Stimulated activated CD4-positive, alpha-beta T cell treated with anti-CD3 and anti-CD28 coated beads, Interleukin-4, amount 100 ng/mL, for 24 hours (primary cell): Measurements from ENCODE around the gene POLN.

ENCODE experiments used
- DNase-seq: peaks from one replicate; pipeline ENCODE4 v3.0.0-alpha.2; 2020

Gene POLN

DNA sequence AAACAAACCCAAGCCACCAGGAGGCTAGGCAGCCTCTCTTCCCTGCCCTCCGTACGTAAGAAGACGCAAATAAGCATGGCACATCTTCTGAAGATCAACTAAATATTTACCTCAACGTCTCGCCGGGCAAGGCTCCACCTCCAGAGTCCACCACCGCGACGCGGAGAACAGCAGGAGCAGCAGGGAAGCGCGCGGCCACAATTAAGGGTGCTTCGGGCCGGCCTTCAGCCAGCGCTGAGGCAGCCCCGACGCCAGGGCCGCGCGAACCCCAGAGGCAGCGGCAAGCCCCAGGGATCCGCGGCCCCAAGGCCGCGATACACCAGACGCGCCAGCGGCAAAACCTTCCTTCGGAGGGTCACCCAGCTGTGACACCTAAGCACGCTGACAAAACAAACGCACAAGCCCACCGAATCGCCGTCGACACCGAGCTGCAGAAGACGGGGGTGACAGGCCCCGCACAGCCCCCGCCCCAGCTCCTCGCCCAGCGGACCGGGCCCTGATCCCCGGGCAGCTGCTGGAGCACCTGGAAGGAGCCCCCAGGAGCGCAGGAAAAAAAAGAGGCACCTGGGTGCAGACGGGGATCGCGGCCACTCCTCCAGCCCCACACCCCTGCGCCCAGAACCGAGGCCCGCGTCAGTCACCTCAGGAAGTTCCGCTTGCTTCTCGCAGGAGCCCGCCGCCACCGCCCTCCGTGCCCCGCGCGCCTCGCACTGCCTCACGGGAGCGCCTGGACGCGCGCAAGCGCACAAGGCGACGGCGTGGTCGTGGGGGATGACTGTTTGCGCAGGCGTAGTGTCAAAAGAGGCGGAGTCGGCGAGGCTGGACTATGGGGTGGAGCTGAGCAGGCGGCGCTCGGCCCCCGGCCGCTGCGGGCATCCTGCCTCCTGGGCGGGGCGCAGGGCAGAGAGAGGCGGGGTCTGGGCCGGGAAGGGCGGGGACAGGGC is at the start of gene POLN, which contains the start of gene HAUS3:
TSS of gene POLN (minus strand) at position 712 of the 944 bp plus-strand sequence. CDS start 12,890 bp downstream, outside the sequence.
TSS of gene HAUS3 (minus strand) at position 712 of the 944 bp plus-strand sequence. CDS start 1,175 bp downstream, outside the sequence.
- DNase-seq: peak; percentile 99

DNA sequence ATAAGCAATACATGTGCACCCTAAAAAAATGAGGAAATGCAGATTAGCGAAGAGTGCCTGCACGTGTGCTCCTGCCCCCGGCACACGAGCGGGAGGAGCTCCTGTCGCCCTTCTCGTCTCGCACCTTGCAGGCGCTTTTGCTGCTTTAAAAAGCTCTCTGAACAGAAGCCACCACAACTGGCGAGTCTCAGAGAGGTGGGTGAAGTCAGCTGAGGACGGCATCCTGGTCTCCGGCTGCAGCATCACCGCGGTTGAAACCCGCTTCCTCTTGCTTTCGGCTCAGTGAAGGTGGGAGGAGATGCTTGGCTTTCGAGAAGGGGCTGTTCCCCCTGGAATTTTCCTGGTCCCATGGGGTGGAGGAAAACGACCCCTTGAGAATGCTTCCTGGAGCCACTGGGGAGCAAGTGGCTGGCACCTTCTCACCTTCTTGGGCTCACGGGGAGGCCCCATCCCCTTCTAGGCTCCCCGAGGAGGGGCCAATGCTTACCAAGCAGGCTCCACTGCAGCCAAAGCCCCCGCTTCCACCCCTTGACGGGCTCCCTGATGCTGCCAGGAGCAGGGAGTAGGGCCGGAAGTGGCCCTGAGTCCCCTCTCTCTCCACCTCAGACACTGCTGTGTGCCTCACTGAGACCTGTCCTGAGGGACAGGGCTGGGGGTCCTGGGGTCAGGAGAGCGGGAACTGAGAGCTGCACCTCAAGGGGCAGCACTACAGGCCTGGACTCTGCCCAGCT is 49.2 kb upstream of the POLN start:
- peak; percentile 62 for DNase-seq

DNA sequence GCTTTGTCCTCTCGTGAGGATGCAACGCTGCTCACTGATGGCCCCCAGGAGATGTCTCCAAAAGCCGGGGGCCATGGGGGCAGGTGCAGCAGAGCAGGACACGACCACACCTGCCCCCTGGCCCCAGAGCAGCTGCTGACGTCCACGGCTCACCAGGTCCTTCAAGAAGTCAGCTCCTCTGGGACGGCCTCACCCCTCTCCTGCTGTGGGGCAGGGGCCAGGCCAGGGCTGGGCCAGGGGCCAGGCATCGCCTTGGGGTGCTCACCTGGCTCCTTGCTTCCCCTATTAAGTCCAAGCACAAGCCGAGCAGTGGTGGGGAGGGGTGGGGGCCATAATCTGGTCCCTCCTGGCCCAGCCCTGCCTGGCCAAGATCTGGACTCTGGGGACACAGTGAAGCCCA is 48.6 kb upstream of the POLN start:
- no peak for DNase-seq

DNA sequence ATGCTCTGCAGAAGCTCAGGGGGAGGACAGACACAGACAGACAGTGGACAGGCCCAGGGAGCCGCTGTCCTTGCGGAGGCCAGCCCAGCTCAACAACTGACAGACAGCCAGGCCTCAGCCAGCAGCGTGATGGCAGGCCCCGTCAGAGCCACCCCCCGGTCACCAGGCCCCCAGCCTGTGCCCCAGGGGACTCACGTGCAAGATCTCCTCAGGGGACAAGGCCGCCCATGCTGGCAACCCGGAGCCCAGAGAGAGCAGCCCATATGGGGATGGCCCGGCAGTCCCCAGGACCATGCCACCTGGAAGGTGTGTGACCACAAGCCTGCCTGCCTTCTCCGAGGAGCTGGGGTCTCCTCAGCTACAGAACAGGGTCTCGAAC is 48.0 kb upstream of the POLN start:
- DNase-seq: no peak

DNA sequence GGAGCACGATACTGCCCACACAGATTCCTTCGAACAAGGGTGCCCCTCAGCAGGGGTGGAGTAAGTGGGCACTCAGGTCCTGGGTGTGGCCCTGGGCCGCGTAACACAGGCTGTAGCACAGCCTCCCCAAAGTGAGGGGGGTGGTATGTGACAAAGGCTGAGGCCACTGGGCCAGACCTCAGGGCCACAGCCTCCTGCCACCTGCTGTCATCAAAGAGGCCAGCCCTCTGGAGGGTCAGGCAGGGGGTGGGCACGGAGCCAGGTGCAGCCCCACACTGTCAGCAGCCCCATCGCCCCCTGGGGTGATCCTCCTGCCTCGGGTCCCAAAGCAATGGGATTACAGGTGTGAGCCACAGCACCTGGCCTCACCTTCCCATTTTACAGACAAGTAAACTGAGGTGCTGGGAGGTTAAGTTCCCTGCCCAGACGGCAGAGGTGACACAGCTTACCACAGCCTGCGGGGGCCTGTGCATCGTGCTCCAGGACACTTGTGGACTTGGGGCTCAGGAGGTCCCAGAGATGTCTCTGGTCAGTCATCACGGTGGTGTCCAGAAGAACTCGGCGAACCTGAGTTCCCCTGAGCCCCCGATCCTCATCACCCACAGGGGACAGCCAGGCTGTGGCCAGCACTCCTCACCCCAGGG is 47.5 kb upstream of the POLN start:
- DNase-seq: no peak

DNA sequence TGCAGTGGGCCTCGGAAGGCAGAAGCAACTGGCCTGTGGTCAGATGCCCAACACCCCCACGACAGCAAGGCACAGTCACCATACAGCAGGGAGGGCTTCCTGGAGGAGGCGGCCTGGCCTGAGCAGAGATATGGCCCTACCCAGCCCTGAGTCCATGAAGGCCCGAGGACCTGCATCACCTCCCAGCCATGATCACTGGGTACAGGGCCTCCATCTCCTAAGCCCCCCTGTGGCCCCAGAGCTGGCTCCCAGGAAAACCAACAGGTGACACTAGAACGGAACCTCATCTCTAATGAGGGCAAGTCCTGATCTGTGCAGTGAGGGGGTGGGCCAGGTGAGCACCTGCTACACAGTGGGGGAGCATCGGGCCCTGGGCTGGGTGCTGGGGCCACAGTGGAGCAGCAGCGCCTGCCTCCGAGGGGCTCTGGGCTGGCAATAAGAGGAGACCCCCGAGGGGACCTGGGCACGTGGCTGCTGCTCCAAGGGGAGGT is 46.2 kb upstream of the POLN start:
- no peak for DNase-seq

DNA sequence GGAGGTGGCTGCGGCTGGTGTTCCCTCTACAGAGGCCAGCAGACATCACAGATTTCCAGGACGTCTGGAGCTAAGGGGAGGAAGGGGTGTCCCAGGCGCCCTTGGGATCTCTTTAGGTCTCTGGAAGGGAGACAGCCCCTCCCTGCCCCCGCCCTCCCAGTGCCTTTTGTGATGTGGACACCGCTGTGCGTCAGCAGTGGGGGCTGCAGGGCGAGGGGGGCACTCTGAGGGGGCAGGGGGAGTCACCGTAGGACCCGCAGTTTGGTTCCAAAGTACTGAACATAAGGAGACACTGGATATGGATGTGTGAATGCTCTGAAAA is 45.6 kb upstream of the POLN start:
- DNase-seq: no peak

DNA sequence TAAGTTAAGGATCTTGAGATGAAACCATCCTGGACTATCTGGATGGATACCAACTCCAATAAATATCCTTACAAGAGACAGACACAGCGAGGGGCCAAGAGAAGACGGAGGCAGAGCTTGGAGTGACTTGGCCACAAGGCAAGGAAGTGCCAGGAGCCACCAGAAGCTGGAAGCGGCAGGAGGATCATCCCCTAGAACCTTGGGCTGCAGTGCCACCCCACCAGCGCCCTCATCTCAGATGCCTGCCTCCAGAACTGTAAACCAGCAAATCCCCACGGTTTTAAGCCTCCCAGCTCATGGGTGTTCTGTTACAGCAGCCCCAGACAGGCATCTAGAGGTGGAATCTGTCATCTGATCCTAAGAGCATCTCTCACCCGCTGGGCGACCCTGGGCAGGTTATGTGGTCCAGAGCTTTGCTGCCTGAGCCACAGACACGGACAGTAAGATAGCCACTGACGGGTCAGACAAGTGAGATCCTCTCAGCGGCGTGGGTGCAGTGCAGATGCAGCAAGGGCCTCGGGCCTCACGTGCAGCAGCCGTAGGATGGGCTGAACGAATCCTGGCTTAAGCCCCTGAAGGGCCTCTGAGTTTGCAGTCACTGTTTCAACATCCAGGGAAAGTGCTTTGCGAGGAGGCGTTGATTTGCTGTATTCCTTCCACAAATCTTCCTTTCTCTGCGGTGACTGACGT is 45.1 kb upstream of the POLN start:
- DNase-seq: no peak

DNA sequence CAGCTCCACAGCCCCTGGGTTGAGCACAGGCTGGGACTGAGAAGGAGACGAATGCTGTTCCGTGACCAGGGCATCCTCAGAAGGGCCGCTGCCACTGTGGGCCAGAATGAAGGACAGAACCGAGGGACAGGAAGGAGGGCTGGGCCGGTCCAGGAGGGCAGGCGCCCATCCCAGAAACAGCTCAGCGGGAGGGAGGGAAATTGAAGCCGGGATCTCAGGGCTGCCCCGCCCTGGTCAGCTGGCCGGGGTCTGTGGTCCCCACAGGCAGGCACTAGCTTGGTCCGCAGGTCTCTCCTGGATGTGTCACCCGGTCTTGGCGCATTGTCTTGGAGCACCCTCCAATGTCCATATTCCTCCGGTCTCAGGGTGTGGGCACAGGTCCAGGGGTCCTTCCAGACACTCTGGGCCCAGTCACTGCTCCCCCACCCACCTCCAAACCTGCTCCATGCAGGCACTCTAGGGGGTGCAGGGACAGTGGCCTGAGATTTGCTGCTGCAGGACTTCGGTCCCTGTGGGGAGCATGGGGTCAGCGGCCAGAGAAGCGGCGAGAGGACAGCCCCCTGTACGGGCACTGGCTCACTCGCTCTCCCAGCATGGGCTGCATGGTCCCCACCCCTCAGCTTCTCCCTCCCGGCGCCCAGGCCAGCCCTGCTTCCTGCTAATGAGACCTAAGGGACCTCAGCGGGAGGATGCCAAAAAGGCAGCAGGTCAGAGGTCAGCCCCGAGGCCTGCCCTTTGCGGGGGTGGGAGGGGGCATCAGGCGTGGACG is 43.9 kb upstream of the POLN start:
- DNase-seq: no peak

DNA sequence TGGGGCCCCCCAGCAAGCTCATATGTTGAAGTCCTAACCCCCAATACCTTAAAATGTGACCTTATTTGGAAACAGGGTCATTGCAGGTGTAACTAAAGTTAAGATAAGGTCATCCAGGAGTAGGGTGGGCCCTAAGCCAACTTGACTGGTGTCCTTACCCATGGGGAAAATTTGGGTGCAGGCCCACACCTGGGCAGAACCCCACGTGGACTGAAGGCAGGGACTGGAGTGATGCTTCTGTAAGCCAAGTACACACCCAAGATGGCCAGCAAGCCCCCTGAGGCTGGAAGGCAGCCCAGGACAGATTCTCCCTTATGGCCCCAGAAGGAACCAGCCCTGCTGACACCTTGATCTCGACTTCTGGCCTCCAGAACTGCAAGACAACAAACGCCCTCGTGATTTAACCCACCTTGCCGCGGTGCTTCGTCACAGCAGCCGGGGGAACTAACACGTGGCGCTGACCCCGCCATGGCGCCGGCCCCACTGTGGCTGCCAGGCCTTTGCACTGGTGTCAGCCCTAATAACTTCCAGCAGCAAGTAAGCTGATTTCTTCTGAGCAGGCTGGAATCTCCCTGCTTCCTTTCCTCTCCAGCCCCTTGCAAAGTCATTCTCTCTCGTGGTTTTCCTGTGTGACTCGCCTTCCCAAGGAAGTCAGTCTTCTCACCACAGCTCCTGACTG is 43.2 kb upstream of the POLN start:
- DNase-seq: no peak

DNA sequence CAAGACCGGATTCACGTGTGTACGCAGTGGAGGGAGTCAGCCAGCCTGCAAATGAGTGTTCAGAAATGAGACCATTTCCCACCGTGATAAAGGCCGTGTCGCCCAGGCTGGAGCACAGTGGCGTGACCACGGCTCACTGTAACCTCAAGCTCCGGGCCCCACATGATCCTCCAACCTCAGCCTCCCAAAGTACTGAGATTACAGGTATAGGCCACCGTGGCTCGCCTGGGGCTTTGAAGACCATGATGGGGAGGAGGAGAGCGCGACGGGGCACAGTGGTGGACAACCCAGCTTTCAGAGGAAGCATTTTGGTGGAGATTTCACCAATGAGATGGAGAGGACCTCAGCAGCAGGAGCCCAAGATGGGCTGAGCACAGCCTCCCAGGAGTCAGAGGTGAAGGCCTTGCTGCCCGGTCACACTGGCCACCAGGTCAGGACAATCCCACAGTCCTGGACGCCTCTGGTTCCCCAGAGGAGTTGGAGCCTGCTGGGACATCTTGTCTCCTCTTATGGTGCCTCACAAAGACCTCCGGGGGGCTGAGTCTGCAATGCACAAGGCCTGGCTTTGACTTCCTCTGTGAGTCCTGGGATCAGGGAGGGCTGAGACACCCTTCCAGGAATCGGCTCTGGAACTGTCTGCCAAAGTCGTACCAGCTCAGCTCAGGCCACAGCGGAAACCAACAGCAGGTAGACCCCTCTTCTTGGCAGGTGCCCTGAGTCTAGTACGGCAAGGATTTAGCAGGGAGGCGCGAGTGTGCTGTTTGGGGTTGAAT is 42.4 kb upstream of the POLN start:
- DNase-seq: no peak

DNA sequence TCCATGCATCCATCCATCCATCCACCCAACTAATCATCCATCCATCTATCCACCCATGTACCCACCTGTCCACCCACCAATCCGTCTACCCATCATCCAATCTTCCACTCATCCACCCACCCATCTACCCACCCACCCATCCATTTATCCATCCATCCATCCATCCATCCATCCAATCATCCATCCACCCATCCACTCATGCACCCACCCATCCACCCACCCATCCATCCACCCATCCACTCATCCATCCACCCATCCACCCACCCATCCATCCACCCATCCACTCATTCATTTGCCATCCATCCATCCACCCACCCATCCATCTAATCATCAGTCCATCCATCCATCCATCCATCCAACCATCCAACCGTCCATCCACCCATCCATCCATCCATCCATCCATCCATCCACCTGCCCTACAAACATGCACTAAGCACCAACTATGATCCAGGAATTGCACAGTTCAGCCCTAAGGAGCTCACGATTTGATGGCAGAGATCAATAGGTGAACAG is 41.3 kb upstream of the POLN start:
- DNase-seq: no peak

DNA sequence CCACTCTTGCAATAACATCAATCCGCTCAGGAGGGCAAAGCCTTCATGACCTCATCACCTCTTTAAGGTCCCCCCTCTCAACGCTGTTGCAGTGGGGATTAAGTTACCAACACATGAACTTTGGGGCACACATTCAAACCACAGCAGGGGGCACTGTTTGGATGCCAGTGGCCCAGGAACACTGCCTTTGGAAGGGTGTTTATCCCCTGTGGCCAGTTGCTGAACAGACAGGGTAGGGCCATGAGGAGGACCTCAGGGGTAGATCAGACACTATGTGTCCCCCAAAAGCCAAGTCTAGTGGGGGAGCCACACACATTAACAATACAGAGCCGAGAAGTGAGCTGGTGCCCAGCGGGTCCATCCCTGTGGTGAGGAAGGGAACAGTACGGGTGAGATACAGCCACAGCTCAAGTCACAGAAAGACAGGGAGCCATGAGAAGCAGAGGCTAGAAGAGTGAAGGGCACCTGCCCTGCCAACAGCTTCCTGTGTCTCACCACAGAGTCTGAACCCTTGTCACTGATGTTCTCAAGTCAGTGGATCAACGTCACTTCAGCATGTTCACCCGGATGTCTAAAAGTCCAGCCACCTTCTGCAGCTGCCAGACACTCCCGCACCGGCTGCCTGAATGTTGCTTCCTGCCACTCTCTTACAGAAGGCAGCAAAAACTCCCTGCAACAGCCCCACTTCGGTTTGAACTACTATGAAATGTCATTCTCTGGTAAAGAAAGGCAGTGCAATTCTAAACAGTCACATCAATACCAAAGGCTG is 39.8 kb upstream of the POLN start:
- DNase-seq: peak; percentile 64

DNA sequence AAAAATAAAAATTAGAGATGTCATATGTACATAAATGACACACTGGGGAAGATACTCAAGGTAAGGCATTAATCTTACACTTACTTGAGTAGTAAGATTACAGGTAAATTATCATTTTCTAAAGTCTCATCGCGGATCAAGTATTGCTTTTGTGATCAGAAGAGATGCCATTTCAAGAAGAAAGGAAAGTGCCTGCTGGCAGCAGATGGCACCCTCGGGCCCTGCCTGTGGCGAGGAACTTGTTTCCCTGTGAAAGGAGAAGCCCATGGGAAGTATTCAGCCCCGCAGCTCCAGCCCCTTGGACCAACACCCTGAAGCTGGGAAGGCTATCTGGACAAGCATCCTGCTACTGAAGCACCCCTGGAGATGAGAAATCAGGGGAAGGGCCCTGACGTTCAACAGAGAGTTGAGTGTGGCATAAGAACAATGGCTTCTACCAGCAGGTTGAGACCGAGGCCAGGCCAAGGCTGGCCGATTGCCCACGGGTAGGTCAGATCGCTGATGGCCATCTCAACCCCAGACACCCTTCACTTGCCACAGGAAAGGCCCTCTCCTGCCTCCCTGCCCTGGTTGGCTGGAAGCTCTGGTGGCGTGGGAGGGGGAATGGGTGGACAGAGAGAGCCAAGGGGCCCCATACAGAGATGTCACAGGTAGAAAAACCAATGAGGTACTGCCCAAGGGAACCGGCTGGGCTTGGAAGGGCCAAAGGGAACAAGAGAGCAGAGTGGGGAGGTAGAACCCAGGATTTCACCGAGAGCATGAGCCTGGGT is 38.8 kb upstream of the POLN start:
- no peak for DNase-seq

DNA sequence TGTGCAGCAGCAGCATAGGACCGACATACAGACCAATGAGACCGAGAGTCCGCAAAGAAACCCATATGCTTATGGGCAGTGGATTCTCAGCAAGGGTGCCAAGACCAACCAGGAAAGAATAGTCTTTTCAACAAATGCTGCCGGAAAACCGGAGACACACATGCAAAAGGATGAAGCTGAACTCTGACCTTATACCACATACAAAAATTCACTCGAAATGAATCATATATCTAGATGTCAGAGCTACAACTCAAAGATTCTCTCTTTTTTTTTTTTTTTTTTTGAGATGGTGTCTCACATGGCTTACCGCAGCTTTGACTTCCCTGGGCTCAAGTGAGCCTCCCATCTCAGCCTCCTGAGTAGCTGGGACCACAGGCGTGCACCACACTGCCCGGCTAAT is 36.0 kb upstream of the POLN start:
- no peak for DNase-seq

DNA sequence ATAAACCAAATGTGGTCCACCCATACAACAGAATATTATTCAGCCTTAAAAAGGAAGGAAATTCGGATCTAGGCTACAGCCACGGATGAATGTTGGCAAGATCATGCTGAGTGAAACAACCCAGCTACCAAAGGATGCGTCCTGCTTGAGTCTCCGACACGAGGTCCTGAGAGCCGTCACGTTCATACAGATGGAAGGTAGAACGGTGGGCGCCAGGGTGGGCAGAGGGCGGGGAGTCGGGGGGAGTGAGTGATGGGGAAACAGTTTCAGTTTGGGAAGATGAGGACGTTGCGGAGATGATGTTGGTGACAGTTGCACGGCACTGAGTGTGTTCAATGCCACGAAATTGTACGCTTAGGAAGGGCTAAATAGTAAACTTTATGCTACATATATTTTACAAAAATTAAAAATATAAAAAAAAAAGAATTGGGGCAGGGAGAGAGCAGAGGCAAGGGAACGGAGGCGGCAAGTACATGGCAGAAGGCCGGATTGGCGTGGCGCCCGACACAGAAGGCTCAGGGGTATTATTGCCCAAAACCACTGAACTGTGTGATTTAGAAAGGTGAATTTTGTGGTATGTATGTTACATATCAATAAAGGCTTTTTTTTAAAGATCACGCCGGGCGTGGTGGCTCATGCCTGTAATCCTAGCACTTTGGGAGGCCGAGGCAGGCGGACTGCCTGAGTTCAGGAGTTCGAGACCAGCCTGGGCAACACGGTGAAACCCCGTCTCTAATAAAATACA is 34.8 kb upstream of the POLN start:
- no peak for DNase-seq

DNA sequence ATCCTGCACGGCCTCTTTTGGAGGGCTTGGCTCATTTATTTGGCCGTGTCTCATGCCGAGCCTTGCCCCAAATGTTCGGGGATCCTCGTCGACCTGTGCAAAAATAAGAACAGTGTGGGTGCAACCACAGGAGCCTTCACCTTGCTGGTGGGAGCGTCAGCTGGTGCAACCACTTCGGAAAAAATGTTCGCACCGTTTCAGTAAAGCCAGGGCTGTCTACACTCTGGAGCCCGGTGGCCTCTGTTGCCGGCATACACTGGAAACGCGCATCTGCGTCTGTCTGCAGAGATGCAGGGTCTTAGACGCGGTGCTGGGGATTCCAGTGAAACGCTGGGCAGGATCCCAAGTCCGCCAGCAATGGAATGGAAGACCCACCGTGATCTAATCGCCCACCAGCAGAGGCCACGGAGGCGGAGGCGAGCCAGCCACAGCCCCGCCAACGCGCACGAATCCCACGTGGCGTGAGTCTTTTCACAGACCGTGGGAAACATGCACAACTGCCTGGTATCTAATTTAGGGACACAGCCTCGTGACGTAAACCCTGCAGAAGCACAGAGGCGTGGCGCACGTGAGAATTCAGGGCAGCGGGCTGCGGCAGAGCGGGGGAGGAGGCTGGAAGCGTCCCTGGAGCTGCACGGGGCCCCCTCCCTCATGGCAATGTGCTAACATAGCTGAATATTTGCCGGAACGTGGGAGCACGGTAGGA is 33.8 kb upstream of the POLN start:
- DNase-seq: no peak
